Measurements from ENCODE around the gene YJU2. TPM values are rescaled to one million over a fixed set of nuclear protein-coding genes. Genes with fewer than 3 reads are reported as not detected.
A peak's percentile ranks its signal among the peaks of the same experiment; 100 is the strongest.
"Not testable (repeated sequence)": the region's sequence is repeated elsewhere in the genome, so short reads cannot be mapped to it uniquely, and the experiment has no call there.

Gene YJU2
- total and polyA plus RNA-seq, 2 of the 13 experiments (the other 11 are each of a cell fraction or from before 2014, with no cell fraction given): 9.3 to 17.9 TPM

DNA sequence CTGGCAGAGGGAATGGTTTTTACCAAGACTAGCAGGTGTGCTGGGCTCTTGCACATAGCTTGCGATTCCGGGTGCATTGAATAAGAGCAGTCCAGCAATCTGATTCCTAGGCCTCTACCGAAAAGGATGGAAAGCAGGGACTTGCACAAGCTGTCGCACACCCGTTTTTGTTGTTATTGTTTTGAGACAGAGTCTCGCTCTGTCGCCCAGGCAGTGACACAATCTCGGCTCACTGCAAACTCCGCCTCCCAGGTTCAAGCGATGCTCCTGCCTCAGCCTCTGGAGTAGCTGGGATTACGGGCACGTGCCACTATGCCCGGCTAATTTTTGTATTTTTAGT lies 12.0 kb upstream of the YJU2 start (continued):
- TF ChIP-seq ATRX (CRISPR knock-in tag; IDR thresholded peaks at IDR 0.05; ENCODE audit: borderline replicate concordance) (no peak), NONO (IDR thresholded peaks at IDR 0.05) (no peak), NONO (CRISPR knock-in tag; conservative IDR thresholded peaks at IDR 0.05) (no peak), SMARCC2 (IDR thresholded peaks at IDR 0.05) (no peak), TEAD3 (CRISPR knock-in tag; optimal IDR thresholded peaks at IDR 0.05; ENCODE audit: borderline replicate concordance) (peak; percentile 7)
- TF ChIP-seq, protein P1, sequence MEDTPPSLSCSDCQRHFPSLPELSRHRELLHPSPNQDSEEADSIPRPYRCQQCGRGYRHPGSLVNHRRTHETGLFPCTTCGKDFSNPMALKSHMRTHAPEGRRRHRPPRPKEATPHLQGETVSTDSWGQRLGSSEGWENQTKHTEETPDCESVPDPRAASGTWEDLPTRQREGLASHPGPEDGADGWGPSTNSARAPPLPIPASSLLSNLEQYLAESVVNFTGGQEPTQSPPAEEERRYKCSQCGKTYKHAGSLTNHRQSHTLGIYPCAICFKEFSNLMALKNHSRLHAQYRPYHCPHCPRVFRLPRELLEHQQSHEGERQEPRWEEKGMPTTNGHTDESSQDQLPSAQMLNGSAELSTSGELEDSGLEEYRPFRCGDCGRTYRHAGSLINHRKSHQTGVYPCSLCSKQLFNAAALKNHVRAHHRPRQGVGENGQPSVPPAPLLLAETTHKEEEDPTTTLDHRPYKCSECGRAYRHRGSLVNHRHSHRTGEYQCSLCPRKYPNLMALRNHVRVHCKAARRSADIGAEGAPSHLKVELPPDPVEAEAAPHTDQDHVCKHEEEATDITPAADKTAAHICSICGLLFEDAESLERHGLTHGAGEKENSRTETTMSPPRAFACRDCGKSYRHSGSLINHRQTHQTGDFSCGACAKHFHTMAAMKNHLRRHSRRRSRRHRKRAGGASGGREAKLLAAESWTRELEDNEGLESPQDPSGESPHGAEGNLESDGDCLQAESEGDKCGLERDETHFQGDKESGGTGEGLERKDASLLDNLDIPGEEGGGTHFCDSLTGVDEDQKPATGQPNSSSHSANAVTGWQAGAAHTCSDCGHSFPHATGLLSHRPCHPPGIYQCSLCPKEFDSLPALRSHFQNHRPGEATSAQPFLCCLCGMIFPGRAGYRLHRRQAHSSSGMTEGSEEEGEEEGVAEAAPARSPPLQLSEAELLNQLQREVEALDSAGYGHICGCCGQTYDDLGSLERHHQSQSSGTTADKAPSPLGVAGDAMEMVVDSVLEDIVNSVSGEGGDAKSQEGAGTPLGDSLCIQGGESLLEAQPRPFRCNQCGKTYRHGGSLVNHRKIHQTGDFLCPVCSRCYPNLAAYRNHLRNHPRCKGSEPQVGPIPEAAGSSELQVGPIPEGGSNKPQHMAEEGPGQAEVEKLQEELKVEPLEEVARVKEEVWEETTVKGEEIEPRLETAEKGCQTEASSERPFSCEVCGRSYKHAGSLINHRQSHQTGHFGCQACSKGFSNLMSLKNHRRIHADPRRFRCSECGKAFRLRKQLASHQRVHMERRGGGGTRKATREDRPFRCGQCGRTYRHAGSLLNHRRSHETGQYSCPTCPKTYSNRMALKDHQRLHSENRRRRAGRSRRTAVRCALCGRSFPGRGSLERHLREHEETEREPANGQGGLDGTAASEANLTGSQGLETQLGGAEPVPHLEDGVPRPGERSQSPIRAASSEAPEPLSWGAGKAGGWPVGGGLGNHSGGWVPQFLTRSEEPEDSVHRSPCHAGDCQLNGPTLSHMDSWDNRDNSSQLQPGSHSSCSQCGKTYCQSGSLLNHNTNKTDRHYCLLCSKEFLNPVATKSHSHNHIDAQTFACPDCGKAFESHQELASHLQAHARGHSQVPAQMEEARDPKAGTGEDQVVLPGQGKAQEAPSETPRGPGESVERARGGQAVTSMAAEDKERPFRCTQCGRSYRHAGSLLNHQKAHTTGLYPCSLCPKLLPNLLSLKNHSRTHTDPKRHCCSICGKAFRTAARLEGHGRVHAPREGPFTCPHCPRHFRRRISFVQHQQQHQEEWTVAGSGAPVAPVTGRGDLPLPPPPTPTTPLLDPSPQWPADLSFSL (CRISPR knock-in tag; IDR thresholded peaks at IDR 0.05): no peak
- TF ChIP-seq, protein P2, sequence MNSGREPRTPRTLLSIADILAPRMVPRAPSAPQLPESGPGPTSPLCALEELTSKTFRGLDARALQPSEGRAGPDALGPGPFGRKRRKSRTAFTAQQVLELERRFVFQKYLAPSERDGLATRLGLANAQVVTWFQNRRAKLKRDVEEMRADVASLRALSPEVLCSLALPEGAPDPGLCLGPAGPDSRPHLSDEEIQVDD (CRISPR knock-in tag; IDR thresholded peaks at IDR 0.05; ENCODE audit: borderline replicate concordance): no peak

DNA sequence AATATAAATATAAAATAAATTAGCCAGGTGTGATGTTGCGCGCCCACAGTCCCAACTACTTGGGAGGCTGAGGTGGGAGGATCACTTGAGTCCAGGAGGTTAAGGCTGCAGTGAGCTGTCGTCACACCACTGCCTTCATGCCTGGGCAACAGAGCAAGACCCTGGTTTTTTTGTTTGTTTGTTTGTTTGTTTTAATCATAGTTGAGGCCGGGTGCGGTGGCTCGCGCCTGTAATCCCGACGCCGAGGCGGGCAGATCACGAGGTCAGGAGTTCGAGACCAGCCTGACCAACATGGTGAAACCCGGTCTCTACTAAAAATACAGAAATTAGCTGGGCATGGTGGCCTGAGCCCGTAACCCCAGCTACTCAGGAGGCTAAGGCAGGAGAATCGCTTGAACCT lies 9.4 kb upstream of the YJU2 start:
- peak; percentile 19; the same call in 1 of the 2 replicates for TF ChIP-seq ZNF121 (CRISPR knock-in tag; IDR thresholded peaks at IDR 0.05)
- H3K27me3 ChIP-seq (ENCODE audit: control insufficient read depth in 1 of 2, insufficient read depth in 2 of 2, low read length in 2 of 2); FAIRE-seq; ATAC-seq; H3K4me3 ChIP-seq (replicated peaks in 1 of 3; ENCODE audit: insufficient read depth in 1 of 3, low read depth in 2 of 3, low read length in 3 of 3); H3K4me2 ChIP-seq (ENCODE audit: low read depth, low read length); BruUV-seq (replicated peaks); intact Hi-C loops (cut with micrococcal nuclease; ENCODE audit: unreplicated experiment); DNase-seq (ENCODE audit: low spot score); H3K79me2 ChIP-seq (ENCODE audit: insufficient read depth, low read length); H4K20me1 ChIP-seq (ENCODE audit: insufficient read depth, low read length); H2AFZ ChIP-seq (ENCODE audit: low read length); H3K27ac ChIP-seq (ENCODE audit: extremely low read length, insufficient read depth, low read length); in situ Hi-C loops (cut with HindIII; ENCODE audit: extremely low pct_ligation_motif_present, low pct_unique_long_range_greater_than_20kb); POLR2A ChIA-PET; CTCF ChIA-PET (ENCODE audit: low intra/inter-chr PET ratio, low total read pairs); H3K36me3 ChIP-seq (replicated peaks in 1 of 2; ENCODE audit: control insufficient read depth in 1 of 2, insufficient read depth in 2 of 2, low read length in 2 of 2); H3K9ac ChIP-seq (ENCODE audit: insufficient read depth, low read depth, low read length): not testable (repeated sequence)
- H3K4me1 ChIP-seq (ENCODE audit: insufficient read depth, low read length): peaks cover 30% of the 10 kb centered on the region
- peaks cover 12% of the 10 kb centered on the region for H3K9me3 ChIP-seq (ENCODE audit: low read length)
- WGBS (ENCODE audit: low lambda C conversion rate): 82% methylated on average over 16 of the region's 16 CpGs
